ENCODE measurements around the gene NUDT22.

NUDT22 gene, protein sequence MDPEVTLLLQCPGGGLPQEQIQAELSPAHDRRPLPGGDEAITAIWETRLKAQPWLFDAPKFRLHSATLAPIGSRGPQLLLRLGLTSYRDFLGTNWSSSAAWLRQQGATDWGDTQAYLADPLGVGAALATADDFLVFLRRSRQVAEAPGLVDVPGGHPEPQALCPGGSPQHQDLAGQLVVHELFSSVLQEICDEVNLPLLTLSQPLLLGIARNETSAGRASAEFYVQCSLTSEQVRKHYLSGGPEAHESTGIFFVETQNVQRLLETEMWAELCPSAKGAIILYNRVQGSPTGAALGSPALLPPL

DNA sequence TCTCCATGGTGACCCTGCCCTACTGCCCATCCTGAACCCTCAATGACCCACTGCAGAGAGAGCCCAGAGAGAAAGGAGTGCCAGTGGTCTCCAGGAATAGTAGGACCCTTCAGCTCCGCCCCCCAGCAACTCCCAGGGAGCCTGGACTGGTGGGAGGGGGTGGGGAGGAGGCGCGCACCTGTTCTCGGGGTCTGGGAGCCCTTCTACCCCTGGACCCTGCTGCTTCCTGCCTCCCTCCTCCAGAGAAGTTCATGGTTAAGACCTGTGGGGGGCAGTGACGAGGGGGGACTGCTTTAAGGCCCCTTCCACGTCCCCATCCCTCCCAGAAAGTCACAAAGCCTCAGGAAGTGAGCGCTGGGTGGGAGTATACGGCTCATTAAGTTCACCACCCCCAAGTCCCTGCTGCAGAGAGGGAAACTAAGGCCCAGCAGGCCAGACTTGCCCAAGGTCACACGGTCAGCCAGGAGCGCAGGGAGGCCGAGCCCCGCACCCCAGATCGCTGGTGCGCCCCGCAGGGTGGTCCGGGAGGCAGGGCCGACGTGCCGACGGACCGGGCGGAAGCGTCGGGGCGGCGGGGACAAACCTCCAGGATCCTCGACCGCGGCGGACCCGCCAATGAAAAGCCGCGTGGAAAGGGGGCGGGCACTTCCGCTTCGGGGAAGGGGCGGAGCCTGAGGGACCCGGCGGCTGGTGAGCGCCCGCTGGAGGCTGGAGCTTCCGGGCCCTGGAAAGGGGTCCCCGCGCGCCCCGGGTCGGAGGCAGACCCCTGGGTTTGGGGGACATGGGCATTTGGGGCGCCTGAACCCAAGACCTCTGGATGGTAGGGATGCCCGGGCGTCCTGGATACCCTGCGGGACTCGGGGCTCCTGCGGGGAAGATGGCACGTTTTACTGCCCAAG is at the start of gene NUDT22, which contains the start of gene TRPT1:
Gene NUDT22, plus strand, starts transcription at position 667 of the 899 bp plus-strand sequence. CDS start 379 bp downstream, outside the sequence.
Gene TRPT1, minus strand, starts transcription at position 579 of the 899 bp plus-strand sequence. Its CDS starts 326 bp downstream, at position 253.
- DNase-seq (ENCODE audit: insufficient read length, low spot score), result peak; percentile 92
- FAIRE-seq, result peak; percentile 86

DNA sequence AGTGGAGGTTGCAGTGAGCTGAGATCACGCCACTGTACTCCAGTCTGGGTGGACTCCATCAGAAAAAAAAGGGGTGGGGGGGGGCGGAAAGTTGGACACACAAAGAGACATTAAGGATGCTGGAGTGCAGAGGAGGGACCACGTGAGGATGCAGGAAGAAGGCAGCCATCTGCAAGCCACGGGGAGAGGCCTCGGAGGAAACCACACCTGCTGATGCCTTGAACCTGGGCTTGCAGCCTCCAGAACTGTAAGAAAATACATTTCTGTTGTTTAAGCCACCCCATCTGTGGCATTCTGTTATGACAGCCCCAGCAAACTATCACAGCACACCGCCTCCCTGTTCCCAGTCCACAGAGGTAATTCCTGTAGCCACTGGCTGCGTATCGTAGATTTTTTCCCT is 49.3 kb upstream of the NUDT22 start:
- FAIRE-seq (no peak), DNase-seq (ENCODE audit: insufficient read length, low spot score) (no peak)

DNA sequence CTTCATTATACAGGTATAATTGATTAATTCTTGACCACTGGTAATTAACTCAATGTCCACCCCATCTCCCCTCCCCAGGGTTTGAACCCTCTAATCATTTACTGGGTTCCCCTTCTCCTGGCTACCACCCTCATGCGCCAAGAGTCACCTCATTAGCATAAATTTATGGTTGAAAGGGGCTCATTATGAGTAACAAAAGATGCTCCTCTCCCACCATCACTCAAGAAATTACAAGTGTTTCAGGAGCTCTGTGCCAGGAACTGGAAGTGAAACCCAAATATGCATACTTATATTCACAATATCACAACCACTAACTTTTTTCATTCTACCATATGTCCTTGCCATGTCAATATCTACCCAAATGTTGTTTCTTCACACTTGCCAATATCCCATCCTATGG is 47.9 kb upstream of the NUDT22 start:
- DNase-seq (ENCODE audit: insufficient read length, low spot score) (no peak), FAIRE-seq (no peak)

DNA sequence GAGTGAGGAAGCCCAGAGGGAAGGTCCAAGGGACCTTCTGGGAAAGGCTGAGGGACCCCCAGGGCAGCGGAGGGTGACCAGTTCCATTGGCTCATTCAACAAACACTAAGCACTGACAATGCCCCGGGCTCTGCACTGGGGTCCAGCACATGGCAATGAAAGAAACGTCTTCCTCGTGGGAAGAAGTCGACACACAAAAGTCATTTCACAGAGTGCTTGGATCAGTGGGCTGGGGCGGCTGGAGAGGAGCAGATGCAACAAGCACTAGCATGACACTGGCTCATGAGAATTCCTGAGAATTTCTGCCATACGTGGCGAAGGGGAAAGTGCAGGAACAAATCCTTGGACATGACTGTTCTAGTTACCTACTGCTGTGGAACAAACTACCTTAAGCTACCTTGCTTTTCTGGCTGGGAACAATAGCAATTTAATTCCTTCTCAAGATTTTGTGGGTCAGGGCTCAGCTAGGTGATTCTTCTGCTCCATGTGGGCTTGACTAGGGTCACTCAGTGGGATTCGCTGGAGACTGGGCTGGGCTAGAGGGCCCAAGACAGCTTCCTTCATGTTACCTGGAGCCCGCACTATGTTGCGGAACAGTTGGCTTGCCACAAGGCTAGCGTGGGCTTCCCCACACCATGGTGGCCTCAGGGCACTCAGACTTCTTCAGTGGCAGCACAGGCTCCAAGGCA is 47.0 kb upstream of the NUDT22 start:
- no peak for DNase-seq (ENCODE audit: insufficient read length, low spot score)
- no peak for FAIRE-seq

DNA sequence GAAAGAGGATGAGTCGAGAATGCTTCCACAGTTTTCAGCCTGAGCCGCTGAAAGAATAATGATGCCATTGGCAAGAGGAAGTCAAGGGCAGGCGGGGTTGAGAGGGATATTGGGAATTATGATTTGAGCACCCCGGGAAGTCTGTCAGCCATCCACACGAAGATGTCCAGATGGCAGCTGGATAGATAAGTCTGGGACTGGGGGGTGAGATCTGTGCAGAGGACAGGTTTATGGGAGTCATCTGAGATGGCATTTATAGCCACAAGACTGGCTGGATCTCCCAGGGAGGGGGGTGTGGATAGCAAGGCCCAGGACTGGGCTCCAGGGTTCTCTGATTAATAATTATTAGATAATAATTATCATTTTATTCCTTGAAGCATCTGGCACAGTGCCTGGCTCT is 45.2 kb upstream of the NUDT22 start:
- FAIRE-seq, result no peak
- no peak for DNase-seq (ENCODE audit: insufficient read length, low spot score)

DNA sequence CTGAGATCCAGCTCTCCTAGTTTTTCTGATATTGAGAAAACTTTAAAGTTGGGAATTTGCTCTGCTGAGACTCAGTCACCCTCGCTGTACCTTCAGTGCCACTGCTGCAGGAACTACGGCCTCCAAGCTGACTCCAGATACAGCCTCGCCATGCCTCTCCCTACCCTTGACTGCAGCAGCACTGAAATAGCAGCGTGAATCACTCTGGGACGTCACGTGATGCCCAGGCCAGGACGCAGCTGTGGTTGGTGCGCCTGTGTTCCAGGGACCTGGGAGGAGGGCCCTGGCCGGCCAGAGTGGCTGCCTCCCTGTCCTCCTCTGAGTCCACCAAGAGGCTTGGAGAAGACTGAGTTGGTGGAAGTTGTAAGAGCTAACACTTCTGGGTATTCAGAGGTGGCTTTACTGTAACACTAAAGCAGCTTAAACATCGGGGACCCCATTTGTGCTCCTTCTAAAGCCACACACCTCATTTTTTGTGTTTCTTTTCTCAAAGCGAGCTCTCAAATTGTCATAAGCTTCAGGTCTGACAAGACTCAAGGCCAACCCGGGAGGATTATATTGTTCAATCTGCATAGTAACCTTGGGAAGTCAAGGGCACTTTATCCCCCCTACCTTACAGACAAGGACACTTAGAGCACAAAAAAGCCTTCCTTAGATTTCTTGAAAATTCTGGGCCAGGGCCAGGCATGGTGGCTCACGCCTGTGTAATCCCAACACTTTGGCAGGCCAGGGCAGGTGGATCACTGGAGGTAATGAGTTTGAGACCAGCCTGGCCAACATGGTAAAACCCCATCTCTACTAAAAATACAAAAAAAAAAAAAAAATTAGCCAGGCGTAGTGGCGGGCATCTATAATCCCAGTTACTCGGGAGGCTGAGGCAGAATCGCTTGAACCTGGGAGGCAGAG is 44.3 kb upstream of the NUDT22 start:
- peak; percentile 52 for DNase-seq (ENCODE audit: insufficient read length, low spot score)
- peak; percentile 86 for FAIRE-seq

DNA sequence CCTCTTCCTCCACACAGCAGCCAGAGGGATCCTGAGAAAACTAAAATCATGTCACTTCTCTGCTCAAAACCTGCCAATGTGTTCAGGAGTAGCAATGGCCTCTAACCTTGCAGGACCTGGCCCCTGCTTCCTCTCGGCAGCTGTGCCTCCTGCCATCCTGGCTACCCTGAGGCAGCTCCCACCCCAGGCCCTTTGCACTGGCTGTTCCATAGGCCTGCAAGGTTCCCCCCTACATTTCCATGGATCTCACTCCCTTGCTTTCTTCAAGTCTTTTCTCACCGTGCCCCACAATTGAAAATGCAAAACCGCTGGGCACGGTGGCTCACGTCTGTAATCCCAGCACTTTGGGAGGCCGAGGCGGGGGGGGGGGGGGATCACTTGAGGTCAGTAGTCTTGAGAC is 42.2 kb upstream of the NUDT22 start:
- no peak for DNase-seq (ENCODE audit: insufficient read length, low spot score)
- FAIRE-seq, result no peak

DNA sequence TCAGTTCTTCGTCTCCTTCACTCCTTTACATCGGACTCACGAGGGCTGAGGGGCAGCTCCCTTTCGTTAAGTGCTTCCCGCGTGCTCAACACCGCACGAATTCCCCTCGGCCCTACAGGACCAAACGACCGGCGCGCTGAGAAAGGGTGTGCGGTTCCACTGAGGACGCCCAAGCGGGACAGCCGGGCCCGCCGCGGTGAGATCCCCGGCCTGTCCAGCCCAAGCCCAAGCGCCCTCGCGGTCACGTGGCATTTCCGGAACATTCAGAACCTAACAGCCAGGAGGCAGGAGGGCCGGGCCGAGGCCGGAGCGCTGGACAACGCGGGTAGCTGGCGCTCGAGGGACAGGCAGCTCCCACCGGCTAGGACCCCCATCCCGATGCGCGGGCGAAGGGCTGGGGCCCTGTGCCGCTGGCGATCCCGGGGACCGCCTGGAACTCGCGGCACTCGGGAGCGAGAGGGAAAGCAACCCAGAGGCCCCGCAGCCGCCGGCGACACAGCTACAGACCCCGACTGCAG is 40.8 kb upstream of the NUDT22 start:
- DNase-seq (ENCODE audit: insufficient read length, low spot score), result no peak

DNA sequence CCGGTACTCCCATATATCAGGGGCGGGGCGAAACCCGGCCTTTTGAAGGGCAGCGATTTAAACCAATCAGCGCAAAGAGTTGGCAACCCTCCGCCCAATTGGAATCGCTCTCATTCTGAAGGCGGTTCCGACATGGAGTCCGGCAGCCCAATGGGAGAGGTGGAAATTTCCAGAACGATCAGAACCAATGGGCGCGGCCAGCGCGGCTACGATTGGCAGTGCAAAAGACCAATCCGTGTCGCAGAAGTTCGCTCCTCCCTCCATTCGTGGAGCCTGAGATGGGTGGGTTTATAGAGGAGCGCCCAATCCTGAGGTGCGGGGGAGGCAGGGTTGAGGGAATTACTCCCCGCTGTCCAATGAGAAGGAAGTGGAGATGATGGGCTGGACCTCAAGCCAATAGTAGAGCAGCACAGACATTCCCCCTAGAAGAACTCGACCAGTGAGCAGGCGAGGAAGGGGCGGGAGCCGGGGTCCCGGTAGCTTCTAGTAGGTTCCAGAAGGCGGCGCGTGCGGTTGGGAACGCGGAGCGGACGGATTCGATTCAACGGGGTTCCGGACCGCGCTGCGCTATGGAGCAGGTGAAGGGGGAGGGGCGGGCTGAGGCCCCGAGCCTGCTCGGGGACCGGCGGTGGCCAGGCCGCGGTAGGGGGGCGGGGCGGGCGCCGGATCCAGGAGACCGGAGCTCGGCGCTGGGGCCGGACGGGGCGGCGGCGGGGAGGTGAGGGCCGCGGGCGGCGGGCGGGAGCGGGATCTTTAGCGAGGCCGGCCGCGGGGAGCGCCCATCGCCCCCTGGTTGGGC is 40.2 kb upstream of the NUDT22 start, which contains the start of gene STIP1:
Gene STIP1, plus strand, starts transcription at position 479 of the 799 bp plus-strand sequence. Its CDS starts 91 bp downstream, at position 570.
- peak; percentile 94 for FAIRE-seq
- peak; percentile 97 for DNase-seq (ENCODE audit: insufficient read length, low spot score)

More for the DNA sequence above, 40.8 kb upstream of the NUDT22 start:
- peak; percentile 37 for FAIRE-seq

DNA sequence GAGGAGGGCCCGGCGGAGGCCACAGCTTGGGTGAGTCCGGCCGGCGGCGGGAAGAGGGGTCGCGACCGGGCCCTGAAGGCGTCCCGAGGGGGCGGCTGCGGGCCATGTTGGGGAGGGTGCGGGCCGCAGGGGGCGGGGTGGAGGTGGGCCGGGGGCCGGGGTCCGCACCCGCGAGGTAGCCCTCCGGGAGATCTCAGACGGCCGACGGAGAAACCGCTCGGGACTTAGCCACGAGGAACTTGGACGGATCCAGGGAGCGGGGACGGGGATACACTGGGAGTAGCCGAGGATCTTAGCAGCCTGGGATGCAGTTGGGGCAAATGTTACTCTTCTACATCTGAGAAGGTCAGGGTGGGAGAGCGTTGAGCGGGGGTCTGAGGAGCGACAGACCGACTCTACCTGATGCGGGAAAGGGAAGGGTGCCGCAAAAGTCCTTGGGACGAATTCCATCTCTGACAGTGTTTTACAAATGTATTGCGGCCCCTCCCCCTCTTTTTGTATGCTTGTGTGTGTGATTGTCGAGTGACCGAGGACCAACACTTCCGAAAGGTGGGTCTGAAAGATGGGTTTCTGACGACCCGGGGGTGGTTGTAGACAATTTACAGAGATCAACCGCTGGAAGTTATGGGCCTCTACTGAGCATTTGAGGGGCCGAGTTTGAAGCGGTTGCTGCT is 39.4 kb upstream of the NUDT22 start:
- no peak for DNase-seq (ENCODE audit: insufficient read length, low spot score)
- no peak for FAIRE-seq

DNA sequence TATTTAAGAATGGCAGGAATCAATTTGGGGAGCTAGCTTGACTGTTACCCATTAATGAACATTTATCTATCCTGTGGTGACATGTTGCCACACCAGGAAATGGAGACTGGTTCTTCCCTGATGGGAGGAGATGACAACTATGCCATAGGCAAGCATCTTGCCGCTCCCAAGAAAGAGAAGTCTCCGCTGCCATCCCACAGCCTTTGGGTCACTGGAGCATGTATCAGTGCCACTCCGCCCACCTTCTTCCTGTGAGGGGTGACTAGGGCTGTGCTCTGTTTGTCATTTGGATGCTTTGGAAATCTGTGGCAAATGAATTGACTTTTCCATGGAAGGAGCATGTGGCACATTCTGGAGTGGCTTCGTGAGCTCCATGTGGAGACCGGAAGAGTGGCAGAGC is 33.6 kb upstream of the NUDT22 start:
- DNase-seq (ENCODE audit: insufficient read length, low spot score), result no peak
- no peak for FAIRE-seq

DNA sequence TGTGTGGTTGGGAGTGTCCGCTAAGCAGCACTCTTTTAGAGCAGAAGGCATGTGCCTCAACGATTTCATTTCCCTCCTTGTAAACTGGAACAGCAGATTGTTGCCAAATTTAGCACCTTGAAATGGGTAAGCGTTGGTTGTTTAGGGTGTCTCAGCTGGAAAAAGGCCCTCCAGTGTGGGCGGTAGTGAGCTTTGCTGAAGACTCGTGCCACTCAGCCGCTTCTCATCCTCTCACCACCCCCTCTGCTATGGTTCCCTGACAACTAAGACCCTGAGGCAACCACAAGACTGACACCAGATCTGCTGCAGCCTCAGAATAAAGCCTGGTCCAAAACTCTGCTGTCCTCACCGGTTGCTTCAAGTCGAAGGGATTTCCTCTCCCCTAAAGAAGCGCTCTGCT is 29.4 kb upstream of the NUDT22 start:
- FAIRE-seq, result no peak
- DNase-seq (ENCODE audit: insufficient read length, low spot score), result no peak

DNA sequence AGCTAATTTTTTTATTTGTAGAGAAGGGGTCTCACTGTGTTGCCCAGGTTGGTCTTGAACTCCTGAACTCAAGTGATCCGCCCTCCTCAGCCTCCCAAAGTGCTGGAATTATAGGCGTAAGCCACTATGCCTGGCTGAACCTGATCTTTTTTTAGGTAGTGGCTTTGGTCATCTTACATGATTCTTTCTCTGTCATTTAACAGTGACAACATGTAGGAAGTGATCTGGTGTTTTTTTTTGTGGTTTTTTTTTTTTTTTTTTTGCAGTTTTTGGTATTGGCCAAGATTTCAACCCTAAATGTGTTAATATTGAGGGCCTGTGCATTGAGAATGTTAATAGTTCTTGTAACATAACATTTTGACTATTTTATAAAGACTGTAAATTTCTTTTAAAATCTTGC is 27.6 kb upstream of the NUDT22 start:
- no peak for DNase-seq (ENCODE audit: insufficient read length, low spot score)
- no peak for FAIRE-seq

DNA sequence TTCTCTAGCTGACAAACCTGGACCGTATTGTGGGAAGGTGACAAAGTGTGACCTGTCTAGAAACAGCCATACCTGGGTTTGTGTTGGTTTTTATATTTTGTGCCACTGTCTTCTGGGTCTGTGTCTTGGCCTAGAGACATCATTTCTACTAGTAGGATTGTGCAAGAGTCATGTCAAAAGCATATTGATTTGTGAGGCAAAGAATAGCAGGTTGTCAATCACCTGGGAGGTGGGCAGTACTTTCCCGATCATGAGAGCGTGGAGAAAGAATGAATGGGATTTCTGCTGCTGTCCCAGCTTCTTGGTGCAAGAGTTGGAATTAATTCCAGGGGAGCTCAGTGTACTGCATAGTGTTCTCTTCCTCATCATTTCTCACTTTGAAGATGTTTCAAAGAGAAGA is 24.5 kb upstream of the NUDT22 start:
- DNase-seq (ENCODE audit: insufficient read length, low spot score) (no peak), FAIRE-seq (no peak)

DNA sequence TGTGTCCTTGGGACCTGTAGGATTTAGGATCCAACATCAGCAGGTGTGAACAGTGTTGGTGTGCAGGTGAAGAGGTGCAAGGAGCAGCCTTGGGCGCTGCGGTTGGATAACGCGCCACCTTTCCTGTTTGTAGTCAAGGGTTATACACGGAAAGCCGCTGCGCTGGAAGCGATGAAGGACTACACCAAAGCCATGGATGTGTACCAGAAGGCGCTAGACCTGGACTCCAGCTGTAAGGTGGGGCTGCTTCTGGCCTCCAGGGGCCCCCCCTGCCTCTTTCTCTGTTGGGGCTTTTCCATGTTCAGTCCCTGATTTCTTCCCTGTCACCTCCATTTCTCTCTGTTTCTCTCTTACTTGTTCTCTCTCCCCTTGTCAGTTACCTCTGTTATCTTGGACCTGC is 23.1 kb upstream of the NUDT22 start:
- FAIRE-seq (no peak), DNase-seq (ENCODE audit: insufficient read length, low spot score) (no peak)

DNA sequence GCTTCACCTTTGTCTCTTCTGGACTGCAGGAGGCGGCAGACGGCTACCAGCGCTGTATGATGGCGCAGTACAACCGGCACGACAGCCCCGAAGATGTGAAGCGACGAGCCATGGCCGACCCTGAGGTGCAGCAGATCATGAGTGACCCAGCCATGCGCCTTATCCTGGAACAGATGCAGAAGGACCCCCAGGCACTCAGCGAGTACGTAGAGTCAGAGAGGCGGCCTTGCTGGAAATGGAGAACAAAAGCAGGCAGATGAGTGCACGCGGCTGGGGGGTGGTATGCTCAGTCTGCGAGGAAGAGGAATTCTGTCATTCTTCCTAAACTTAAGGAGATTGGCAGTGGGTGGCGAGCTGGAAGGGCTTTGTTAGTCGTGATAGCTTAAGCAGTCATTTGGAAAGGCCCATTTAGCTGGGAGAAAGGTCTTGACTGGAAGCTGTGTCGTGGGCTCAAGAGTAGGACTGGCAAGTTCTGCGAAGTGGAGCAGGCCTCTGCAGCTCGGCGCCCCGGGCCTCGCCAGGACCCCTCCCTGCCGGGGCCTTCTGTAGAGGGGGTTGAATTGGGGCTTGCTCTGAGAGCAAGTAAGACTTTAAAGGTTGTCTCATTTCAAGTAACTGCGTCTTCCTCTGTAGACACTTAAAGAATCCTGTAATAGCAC is 22.5 kb upstream of the NUDT22 start:
- FAIRE-seq (no peak), DNase-seq (ENCODE audit: insufficient read length, low spot score) (no peak)

DNA sequence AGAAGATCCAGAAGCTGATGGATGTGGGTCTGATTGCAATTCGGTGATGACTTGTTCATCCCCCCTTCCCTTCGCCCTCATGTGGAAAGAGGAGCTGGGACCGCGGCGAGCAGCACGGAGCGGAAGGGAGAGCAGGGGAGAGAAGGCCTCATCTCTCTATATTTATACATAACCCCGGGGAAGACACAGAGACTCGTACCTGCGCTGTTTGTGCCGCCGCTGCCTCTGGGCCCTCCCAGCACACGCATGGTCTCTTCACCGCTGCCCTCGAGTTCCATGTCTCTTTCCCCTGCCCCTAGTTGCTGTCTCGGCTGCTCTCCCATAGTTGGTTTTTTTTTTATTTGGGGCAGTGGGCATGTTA is 22.0 kb upstream of the NUDT22 start:
- FAIRE-seq, result no peak

DNA sequence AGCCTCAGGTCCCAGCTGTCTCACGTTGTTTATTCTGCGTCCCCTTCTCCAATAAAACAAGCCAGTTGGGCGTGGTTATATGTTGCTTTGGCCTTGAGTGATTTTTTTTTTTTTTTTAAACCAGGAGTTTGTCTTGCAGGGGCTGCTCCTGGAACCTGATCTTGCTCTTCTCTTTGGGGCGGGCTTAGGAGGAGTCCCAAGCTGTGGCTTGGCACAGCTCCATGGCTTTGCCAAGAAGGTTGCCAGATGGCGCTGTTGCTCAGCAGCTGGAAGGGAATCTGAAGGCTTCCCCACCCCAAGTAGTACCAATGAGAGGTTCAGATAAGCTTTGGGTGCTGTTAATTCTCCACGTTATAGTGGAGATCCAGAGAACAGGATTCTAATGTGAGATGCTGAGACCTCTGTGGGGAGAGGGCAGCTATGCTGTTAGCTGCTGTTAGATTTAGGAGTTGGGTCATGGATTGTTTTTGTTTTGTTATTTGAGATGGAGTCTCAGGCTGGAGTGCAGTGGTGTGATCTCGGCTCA is 21.5 kb upstream of the NUDT22 start:
- FAIRE-seq (no peak), DNase-seq (ENCODE audit: insufficient read length, low spot score) (peak; percentile 74)

More for the DNA sequence above, 22.0 kb upstream of the NUDT22 start:
- no peak for DNase-seq (ENCODE audit: insufficient read length, low spot score)

All from GM19239 (cell line).